ENCODE results near the gene COL16A1.

COL16A1 gene

GRCh38 chr1:31725777-31726535, 22.1 kb upstream of the COL16A1 start:
- no peak overlapping the region for H3K4me3 ChIP-seq (ENCODE audit: low read depth, low read length)
- TF ChIP-seq CTCF (IDR thresholded peaks at IDR 0.05; ENCODE audit: low read depth, low read length, missing control alignments) = no peak
- no peak for DNase-seq (ENCODE audit: low read depth)

- TF ChIP-seq CTCF (IDR thresholded peaks at IDR 0.05; ENCODE audit: low read depth, low read length, missing control alignments) = no peak
- DNase-seq (ENCODE audit: low read depth) = no peak
- H3K4me3 ChIP-seq (ENCODE audit: low read depth, low read length) = no peak overlapping the region
Observed at GRCh38 chr1:31725134-31725533, 21.3 kb upstream of the COL16A1 start.

- no peak overlapping the region for H3K4me3 ChIP-seq (ENCODE audit: low read depth, low read length)
- DNase-seq (ENCODE audit: low read depth) = no peak
- no peak for TF ChIP-seq CTCF (IDR thresholded peaks at IDR 0.05; ENCODE audit: low read depth, low read length, missing control alignments)
Observed at GRCh38 chr1:31723828-31724359, 20.1 kb upstream of the COL16A1 start.

- TF ChIP-seq CTCF (IDR thresholded peaks at IDR 0.05; ENCODE audit: low read depth, low read length, missing control alignments) = no peak
- DNase-seq (ENCODE audit: low read depth) = no peak
- no peak overlapping the region for H3K4me3 ChIP-seq (ENCODE audit: low read depth, low read length)
Observed at GRCh38 chr1:31718327-31718897, 14.6 kb upstream of the COL16A1 start.

- no peak for TF ChIP-seq CTCF (IDR thresholded peaks at IDR 0.05; ENCODE audit: low read depth, low read length, missing control alignments)
- no peak overlapping the region for H3K4me3 ChIP-seq (ENCODE audit: low read depth, low read length)
- no peak for DNase-seq (ENCODE audit: low read depth)
Observed at GRCh38 chr1:31717341-31717740, 13.5 kb upstream of the COL16A1 start.

GRCh38 chr1:31715873-31716220, 12.0 kb upstream of the COL16A1 start:
- no peak for DNase-seq (ENCODE audit: low read depth)
- no peak overlapping the region for H3K4me3 ChIP-seq (ENCODE audit: low read depth, low read length)
- no peak for TF ChIP-seq CTCF (IDR thresholded peaks at IDR 0.05; ENCODE audit: low read depth, low read length, missing control alignments)
